HCT116 (cell line): Measurements from ENCODE around the gene HSPA12A. TPM values are rescaled to one million over a fixed set of nuclear protein-coding genes. Genes with fewer than 3 reads are reported as not detected.

ENCODE experiments used
- ATAC-seq: fragments of 200-7000 bp; cut with Tn5 transposase; 2 replicates; pipeline ENCODE4 v1.9.1; 2020; ENCODE audit warnings: mild to moderate bottlenecking, moderate library complexity
- BruUV-seq: library from RNA; stranded (reverse); fragments of 400-500 nt; replicated peaks from 2 replicates; lab custom pipeline; 2021; lab: Mats Ljungman, UMichigan
- CTCF ChIA-PET: fragments of 300-600 bp; sonication (Branson Sonifier 250); formaldehyde crosslinking; loops from one replicate; lab custom pipeline; 2021; ENCODE audit warnings: antibody characterized with exemption; lab: Charles Lee
- POLR2A ChIA-PET: fragments of 300-600, 350-600 bp; sonication (Branson Sonifier 250); formaldehyde crosslinking; loops from one replicate; lab custom pipeline; 2021; ENCODE audit warnings: antibody characterized with exemption; lab: Charles Lee
- RAD21 ChIA-PET, 2 experiments: fragments of 300-600 bp; sonication (Branson Sonifier 250); formaldehyde crosslinking; loops; one replicate each; lab custom pipeline; 2023; ENCODE audit warnings: low total read pairs in 2 of 2; ENCODE audit not compliant: uncharacterized antibody in 2 of 2, unreplicated experiment in 2 of 2, low non-redundant PET in 1 of 2; lab: Charles Lee
- DNase-seq: peaks from one replicate; pipeline ENCODE4 v3.0.0-alpha.2; 2010; ENCODE audit warnings: low read depth, low spot score
- H2AFZ ChIP-seq: fragments of 200-600 bp; shearing (Covaris generic), sonication (generic); 2 replicates; pipeline ENCODE4 v1.6.1; 2017; ENCODE audit warnings: low read depth, mixed run types, mixed read lengths, antibody characterized with exemption, low read length; ENCODE audit not compliant: poor library complexity, severe bottlenecking
- H3K27ac ChIP-seq: 2 replicates; pipeline ENCODE4 v1.5.1; 2012; ENCODE audit warnings: low read depth, low read length
- H3K27me3 ChIP-seq: fragments of 200-600 bp; sonication (generic); 2 replicates; pipeline ENCODE4 v1.6.1; 2016; ENCODE audit warnings: mixed run types, low read length, mixed read lengths; ENCODE audit not compliant: insufficient read depth
- H3K36me3 ChIP-seq, 2 experiments: fragments of 200-500 bp in 1 of 2; fragments of 200-600 bp in 1 of 2; sonication (Bioruptor generic) in 1 of 2; sonication (generic) in 1 of 2; 2 replicates each; pipeline versions ENCODE4 v1.5.1 to v1.6.1; 2014 to 2016; ENCODE audit warnings: low read length in 2 of 2, inconsistent platforms in 1 of 2, mixed read lengths in 1 of 2, mixed run types in 1 of 2; ENCODE audit not compliant: insufficient read depth in 2 of 2, control insufficient read depth in 1 of 2
- H3K4me1 ChIP-seq, 2 experiments: fragments of 200-600 bp in 1 of 2; sonication (generic) in 1 of 2; 2 replicates each; pipeline versions ENCODE4 v1.5.1 to v1.6.1; 2012 to 2017; ENCODE audit warnings: low read length in 2 of 2, inconsistent platforms in 1 of 2, mild to moderate bottlenecking in 1 of 2, mixed read lengths in 1 of 2, mixed run types in 1 of 2, moderate library complexity in 1 of 2; ENCODE audit not compliant: insufficient read depth in 2 of 2, control insufficient read depth in 1 of 2
- H3K4me2 ChIP-seq: fragments of 200-600 bp; sonication (generic); 2 replicates; pipeline ENCODE4 v1.6.1; 2017; ENCODE audit warnings: mixed run types, low read length, mixed read lengths
- H3K4me3 ChIP-seq, 2 experiments: fragments of 200-600 bp in 1 of 2; sonication (generic) in 1 of 2; replicated peaks in 1 of 2; 2 replicates each; pipeline ENCODE4 v1.5.1; 2011 to 2016; ENCODE audit warnings: low read length in 2 of 2, control low read depth in 1 of 2, low read depth in 1 of 2, mild to moderate bottlenecking in 1 of 2, mixed read lengths in 1 of 2, mixed run types in 1 of 2
- H3K79me2 ChIP-seq: fragments of 200-600 bp; sonication (generic); 2 replicates; pipeline ENCODE4 v1.6.1; 2017; ENCODE audit warnings: mild to moderate bottlenecking, mixed run types, low read length, moderate library complexity, mixed read lengths; ENCODE audit not compliant: insufficient read depth
- H3K9ac ChIP-seq: fragments of 200-600 bp; sonication (generic); 2 replicates; pipeline ENCODE4 v1.6.1; 2016; ENCODE audit warnings: low read length, mixed read lengths
- H3K9me2 ChIP-seq: fragments of 200-600 bp; sonication (generic), shearing (Covaris generic); 2 replicates; pipeline ENCODE4 v1.6.1; 2017; ENCODE audit warnings: mixed run types, mild to moderate bottlenecking, moderate library complexity; ENCODE audit not compliant: insufficient read depth
- H3K9me3 ChIP-seq, 2 experiments: fragments of 200-500 bp in 1 of 2; fragments of 200-600 bp in 1 of 2; sonication (Bioruptor generic) in 1 of 2; sonication (generic) in 1 of 2; 2 replicates each; pipeline ENCODE4 v1.6.1; 2014 to 2017; ENCODE audit warnings: low read length in 2 of 2, mixed read lengths in 2 of 2, inconsistent platforms in 1 of 2, low read depth in 1 of 2, mild to moderate bottlenecking in 1 of 2, mixed run types in 1 of 2, moderate library complexity in 1 of 2; ENCODE audit not compliant: control insufficient read depth in 1 of 2, insufficient read depth in 1 of 2
- H4K20me1 ChIP-seq: fragments of 200-600 bp; sonication (generic), shearing (Covaris generic); 2 replicates; pipeline ENCODE4 v1.6.1; 2017; ENCODE audit warnings: mixed run types, mild to moderate bottlenecking, moderate library complexity; ENCODE audit not compliant: insufficient read depth
- EGR1 ChIP-seq: IDR thresholded peaks from 2 replicates; pipeline ENCODE4 v1.6.1; 2012; ENCODE audit warnings: low read depth
- JUND ChIP-seq: IDR thresholded peaks from 2 replicates; pipeline ENCODE4 v1.6.1; 2012
- YY1 ChIP-seq: IDR thresholded peaks from 2 replicates; pipeline ENCODE4 v1.6.1; 2011; ENCODE audit warnings: low read length, low read depth, moderate library complexity, mild to moderate bottlenecking; ENCODE audit not compliant: insufficient replicate concordance; ENCODE audit errors: extremely low read depth
- intact Hi-C: fragments of 100-400 bp; cut with micrococcal nuclease; formaldehyde crosslinking; loops from 2 replicates; pipeline ENCODE4 v1.10.0; 2022
- total RNA-seq: library from RNA; stranded (reverse); gene quantifications from one replicate; pipeline ENCODE4 v1.2.1, GENCODE V29; 2021; ENCODE audit not compliant: unreplicated experiment
- TF ChIP-seq, protein P1 (sequence below): IDR thresholded peaks from 2 replicates; pipeline ENCODE4 v1.6.1; 2011; ENCODE audit warnings: mild to moderate bottlenecking, low read length, moderate library complexity; ENCODE audit not compliant: insufficient replicate concordance; ENCODE audit errors: extremely low read depth
- TF ChIP-seq, protein P2 (sequence below): IDR thresholded peaks from 2 replicates; pipeline ENCODE4 v1.6.1; 2012; ENCODE audit warnings: low read depth

HSPA12A gene
- total RNA-seq, 1 experiment from 2014 or later, result 19.8 TPM

DNA sequence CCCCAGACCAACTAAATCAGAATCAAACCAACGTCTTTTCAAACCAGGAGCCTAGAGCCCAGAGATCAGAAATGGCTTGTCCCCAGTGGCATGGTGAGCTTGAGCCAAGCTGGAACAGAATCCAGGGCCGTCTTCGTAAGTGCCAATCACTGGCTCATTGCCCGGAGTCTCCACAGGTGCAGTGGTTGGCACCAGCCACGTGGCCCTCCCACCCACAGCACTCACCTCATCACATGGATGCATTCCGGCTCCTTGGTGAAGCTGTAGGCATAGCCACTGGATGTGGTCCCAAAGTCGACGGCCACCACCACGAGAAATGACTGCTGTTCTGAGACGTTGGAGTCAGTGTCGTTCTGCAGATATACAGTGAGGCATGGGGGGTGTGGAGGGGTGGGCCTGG is 37.4 kb downstream of the HSPA12A start (continued):
- TF ChIP-seq, protein P1, sequence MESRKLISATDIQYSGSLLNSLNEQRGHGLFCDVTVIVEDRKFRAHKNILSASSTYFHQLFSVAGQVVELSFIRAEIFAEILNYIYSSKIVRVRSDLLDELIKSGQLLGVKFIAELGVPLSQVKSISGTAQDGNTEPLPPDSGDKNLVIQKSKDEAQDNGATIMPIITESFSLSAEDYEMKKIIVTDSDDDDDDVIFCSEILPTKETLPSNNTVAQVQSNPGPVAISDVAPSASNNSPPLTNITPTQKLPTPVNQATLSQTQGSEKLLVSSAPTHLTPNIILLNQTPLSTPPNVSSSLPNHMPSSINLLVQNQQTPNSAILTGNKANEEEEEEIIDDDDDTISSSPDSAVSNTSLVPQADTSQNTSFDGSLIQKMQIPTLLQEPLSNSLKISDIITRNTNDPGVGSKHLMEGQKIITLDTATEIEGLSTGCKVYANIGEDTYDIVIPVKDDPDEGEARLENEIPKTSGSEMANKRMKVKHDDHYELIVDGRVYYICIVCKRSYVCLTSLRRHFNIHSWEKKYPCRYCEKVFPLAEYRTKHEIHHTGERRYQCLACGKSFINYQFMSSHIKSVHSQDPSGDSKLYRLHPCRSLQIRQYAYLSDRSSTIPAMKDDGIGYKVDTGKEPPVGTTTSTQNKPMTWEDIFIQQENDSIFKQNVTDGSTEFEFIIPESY, result no peak
- TF ChIP-seq JUND (no peak), YY1 (no peak), EGR1 (no peak)
- TF ChIP-seq, protein P2, sequence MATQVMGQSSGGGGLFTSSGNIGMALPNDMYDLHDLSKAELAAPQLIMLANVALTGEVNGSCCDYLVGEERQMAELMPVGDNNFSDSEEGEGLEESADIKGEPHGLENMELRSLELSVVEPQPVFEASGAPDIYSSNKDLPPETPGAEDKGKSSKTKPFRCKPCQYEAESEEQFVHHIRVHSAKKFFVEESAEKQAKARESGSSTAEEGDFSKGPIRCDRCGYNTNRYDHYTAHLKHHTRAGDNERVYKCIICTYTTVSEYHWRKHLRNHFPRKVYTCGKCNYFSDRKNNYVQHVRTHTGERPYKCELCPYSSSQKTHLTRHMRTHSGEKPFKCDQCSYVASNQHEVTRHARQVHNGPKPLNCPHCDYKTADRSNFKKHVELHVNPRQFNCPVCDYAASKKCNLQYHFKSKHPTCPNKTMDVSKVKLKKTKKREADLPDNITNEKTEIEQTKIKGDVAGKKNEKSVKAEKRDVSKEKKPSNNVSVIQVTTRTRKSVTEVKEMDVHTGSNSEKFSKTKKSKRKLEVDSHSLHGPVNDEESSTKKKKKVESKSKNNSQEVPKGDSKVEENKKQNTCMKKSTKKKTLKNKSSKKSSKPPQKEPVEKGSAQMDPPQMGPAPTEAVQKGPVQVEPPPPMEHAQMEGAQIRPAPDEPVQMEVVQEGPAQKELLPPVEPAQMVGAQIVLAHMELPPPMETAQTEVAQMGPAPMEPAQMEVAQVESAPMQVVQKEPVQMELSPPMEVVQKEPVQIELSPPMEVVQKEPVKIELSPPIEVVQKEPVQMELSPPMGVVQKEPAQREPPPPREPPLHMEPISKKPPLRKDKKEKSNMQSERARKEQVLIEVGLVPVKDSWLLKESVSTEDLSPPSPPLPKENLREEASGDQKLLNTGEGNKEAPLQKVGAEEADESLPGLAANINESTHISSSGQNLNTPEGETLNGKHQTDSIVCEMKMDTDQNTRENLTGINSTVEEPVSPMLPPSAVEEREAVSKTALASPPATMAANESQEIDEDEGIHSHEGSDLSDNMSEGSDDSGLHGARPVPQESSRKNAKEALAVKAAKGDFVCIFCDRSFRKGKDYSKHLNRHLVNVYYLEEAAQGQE, result no peak

DNA sequence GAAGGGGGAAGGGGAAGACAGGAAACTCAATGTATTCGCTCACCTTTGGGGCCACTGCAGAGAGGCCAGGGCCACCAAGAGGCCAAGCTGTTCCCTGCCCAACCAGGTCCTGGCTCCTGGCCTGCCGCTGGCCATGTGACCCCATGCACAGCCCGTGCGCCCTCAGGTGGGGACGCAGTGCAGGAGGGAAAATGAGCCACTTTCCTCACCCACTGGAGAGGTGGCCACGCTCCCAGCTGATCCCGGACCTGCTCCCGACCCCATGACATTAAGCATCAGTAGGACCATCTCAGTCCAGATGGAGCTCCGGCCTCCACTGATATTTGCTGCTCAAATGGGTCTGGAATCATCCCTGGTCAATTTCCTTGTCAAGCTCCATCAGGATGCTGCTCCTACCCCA is 40.2 kb downstream of the HSPA12A start:
- no peak for ATAC-seq
- CTCF ChIA-PET, result interaction anchor here (1.2 kb wide), 1 partner anchor 86 kb away, joined by 4 read pairs; no protein-coding TSS in a partner anchor

More for the DNA sequence above, 40.2 kb downstream of the HSPA12A start:
- Histone ChIP-seq H3K4me3 (no peak overlapping the region), H3K9me2 (no peaks in the 10 kb centered on the region), H4K20me1 (no peaks in the 10 kb centered on the region), H3K79me2 (no peaks in the 10 kb centered on the region; the same call in 1 of the 2 replicates), H3K4me2 (no peak overlapping the region), H2AFZ (no peak overlapping the region), H3K4me1 (no peaks in the 10 kb centered on the region), H3K27me3 (no peaks in the 10 kb centered on the region), H3K27ac (no peak overlapping the region), H3K9ac (no peak overlapping the region), H3K36me3 (no peaks in the 10 kb centered on the region), H3K9me3 (no peaks in the 10 kb centered on the region)
- BruUV-seq, result no TSS peak
- DNase-seq, result no peak
- intact Hi-C loops, result no loop called here
- POLR2A ChIA-PET, result interaction anchor here (0.9 kb wide), 1 partner anchor 15 kb away, joined by 3 read pairs; no protein-coding TSS in a partner anchor
- TF ChIP-seq, protein P2, result no peak
- RAD21 ChIA-PET, result no interaction called here
